H1 (cell line): ENCODE results near the gene NOL4L. TPM values are rescaled to one million over a fixed set of nuclear protein-coding genes. Genes with fewer than 3 reads are reported as not detected.

ENCODE experiments used
- ASH2L ChIP-seq: fragments of 200-600, 300-600 bp; sonication (generic); IDR thresholded peaks from one replicate; pipeline ENCODE4 v1.7.1; 2017; ENCODE audit warnings: low read length
- CBX5 ChIP-seq: fragments of 300-800, 300-1000 bp; sonication (generic); IDR thresholded peaks from 2 replicates; pipeline ENCODE4 v1.7.1; 2016; ENCODE audit warnings: antibody characterized with exemption, low read length, low read depth
- EGR1 ChIP-seq: IDR thresholded peaks from 2 replicates; pipeline ENCODE4 v1.6.1; 2011; ENCODE audit warnings: low read depth, low read length, borderline replicate concordance
- MAX ChIP-seq: IDR thresholded peaks from 2 replicates; pipeline ENCODE4 v1.6.1; 2012; ENCODE audit warnings: inconsistent platforms
- RNF2 ChIP-seq: fragments of 200-900, 300-1000 bp; sonication (generic); IDR thresholded peaks from 2 replicates; pipeline ENCODE4 v1.7.1; 2016; ENCODE audit warnings: borderline replicate concordance, low read depth, mild to moderate bottlenecking, antibody characterized with exemption, low read length; ENCODE audit not compliant: poor library complexity, severe bottlenecking; ENCODE audit errors: missing control alignments
- SAP30 ChIP-seq: fragments of 300-600 bp; sonication (generic); IDR thresholded peaks from 2 replicates; pipeline ENCODE4 v1.7.1; 2012; ENCODE audit warnings: low read length, moderate library complexity, mild to moderate bottlenecking, inconsistent platforms; ENCODE audit not compliant: insufficient read depth, insufficient replicate concordance
- SP1 ChIP-seq: IDR thresholded peaks from 2 replicates; pipeline ENCODE4 v1.6.1; 2011; ENCODE audit warnings: low read depth, low read length
- TAF7 ChIP-seq: optimal IDR thresholded peaks from 2 replicates; pipeline ENCODE3; 2011; ENCODE audit warnings: low read depth, mild to moderate bottlenecking, inconsistent platforms, low read length, moderate library complexity, borderline replicate concordance
- USF2 ChIP-seq: IDR thresholded peaks from 2 replicates; pipeline ENCODE4 v1.6.1; 2011; ENCODE audit warnings: low read length, improper control_type of control experiment
- polyA plus RNA-seq, 7 experiments: library from polyadenylated mRNA; depleted of rRNA in 3 of 7; stranded (reverse) in 5 of 7; unstranded in 2 of 7; fragments of >200 nt in 5 of 7; fragments of 200-250 nt in 2 of 7; gene quantifications; 1 replicate in 5 of 7; 2 replicates in 1 of 7; 4 replicates in 1 of 7; pipeline versions ENCODE4 v1.2.1 to v1.2.3, GENCODE V29; 2011 to 2013; ENCODE audit warnings: missing spikeins in 2 of 7, mixed read lengths in 2 of 7
- total RNA-seq: library from RNA; stranded (reverse); fragmentation: NEBNext Ultra II Directional; extraction: Animal tissue kit (Norgen Biotek cat#: 25700); gene quantifications from 2 replicates; pipeline ENCODE4 v1.2.1, GENCODE V29; 2021

NOL4L gene
- total and polyA plus RNA-seq, 2 of the 8 experiments (the other 6 are each of a cell fraction or from before 2014, with no cell fraction given): 15.3 to 23.7 TPM

- TF ChIP-seq SAP30 (no peak), SP1 (no peak), USF2 (no peak), TAF7 (no peak), EGR1 (no peak), ASH2L (no peak), MAX (no peak), RNF2 (no peak), CBX5 (no peak)
Observed at GRCh38 chr20:32444474-32445220, 140.5 kb downstream of the NOL4L start (continued).
